OCI-LY7 (cell line): ENCODE data around the gene KCNMA1. TPM values are rescaled to one million over a fixed set of nuclear protein-coding genes. Genes with fewer than 3 reads are reported as not detected.

ENCODE experiments used
- BruUV-seq: library from RNA; stranded (reverse); fragments of 400-500 nt; replicated peaks from 2 replicates; lab custom pipeline; 2021; lab: Mats Ljungman, UMichigan
- CTCF ChIA-PET: fragments of 300-600 bp; sonication (Branson Sonifier 250); formaldehyde crosslinking; loops from one replicate; lab custom pipeline; 2022; ENCODE audit warnings: antibody characterized with exemption; ENCODE audit not compliant: unreplicated experiment; lab: Charles Lee
- POLR2A ChIA-PET: fragments of 300-600 bp; sonication (Branson Sonifier 250); formaldehyde crosslinking; loops from one replicate; lab custom pipeline; 2022; ENCODE audit warnings: antibody characterized with exemption; lab: Charles Lee
- DNase-seq: peaks from one replicate; pipeline ENCODE4 v3.0.0-alpha.2; 2015; ENCODE audit warnings: low spot score
- H2AFZ ChIP-seq: fragments of 200-600 bp; sonication (generic), shearing (Covaris generic); 2 replicates; pipeline ENCODE4 v1.6.1; 2014; ENCODE audit warnings: mild to moderate bottlenecking, antibody characterized with exemption, low read length, moderate library complexity
- H3K27ac ChIP-seq: fragments of 200-600 bp; sonication (generic); 2 replicates; pipeline ENCODE4 v1.5.1; 2014; ENCODE audit warnings: mixed run types, low read depth, mild to moderate bottlenecking, moderate library complexity, low read length, inconsistent platforms; ENCODE audit not compliant: poor library complexity, severe bottlenecking
- H3K36me3 ChIP-seq: fragments of 200-600 bp; sonication (generic); 2 replicates; pipeline ENCODE4 v1.6.1; 2014; ENCODE audit warnings: mild to moderate bottlenecking, antibody characterized with exemption, low read length, moderate library complexity, mixed read lengths; ENCODE audit not compliant: insufficient read depth
- H3K4me1 ChIP-seq: fragments of 200-600 bp; sonication (generic); 2 replicates; pipeline ENCODE4 v1.5.1; 2014; ENCODE audit warnings: mild to moderate bottlenecking, low read length; ENCODE audit not compliant: insufficient read depth, poor library complexity, severe bottlenecking
- H3K4me2 ChIP-seq: fragments of 200-600 bp; sonication (generic); 2 replicates; pipeline ENCODE4 v1.6.1; 2014; ENCODE audit warnings: mild to moderate bottlenecking, low read length
- H3K4me3 ChIP-seq: fragments of 200-600 bp; sonication (generic); 2 replicates; pipeline ENCODE4 v1.5.1; 2014; ENCODE audit warnings: mild to moderate bottlenecking, low read depth, low read length; ENCODE audit not compliant: poor library complexity, severe bottlenecking
- H3K79me2 ChIP-seq: fragments of 200-600 bp; sonication (generic); 2 replicates; pipeline ENCODE4 v1.6.1; 2016; ENCODE audit warnings: low read depth, mild to moderate bottlenecking, low read length, moderate library complexity, mixed read lengths; ENCODE audit not compliant: insufficient read depth
- H3K9me2 ChIP-seq: fragments of 200-600 bp; sonication (generic); 2 replicates; pipeline ENCODE4 v1.6.1; 2016; ENCODE audit warnings: mild to moderate bottlenecking, low read length, mixed read lengths; ENCODE audit not compliant: insufficient read depth
- H3K9me3 ChIP-seq: fragments of 200-600 bp; sonication (generic); 2 replicates; pipeline ENCODE4 v1.6.1; 2014; ENCODE audit warnings: mild to moderate bottlenecking, mixed run types, low read length, mixed read lengths
- H4K20me1 ChIP-seq: fragments of 200-600 bp; sonication (generic); 2 replicates; pipeline ENCODE4 v1.6.1; 2014; ENCODE audit warnings: mild to moderate bottlenecking, antibody characterized with exemption, low read length, moderate library complexity, mixed read lengths; ENCODE audit not compliant: insufficient read depth
- CTCF ChIP-seq: fragments of 200-600 bp; sonication (generic); conservative IDR thresholded peaks from 2 replicates; pipeline ENCODE4 v1.5.1; 2014; ENCODE audit warnings: mild to moderate bottlenecking, antibody characterized with exemption, low read length, moderate library complexity, mixed read lengths
- EZH2phosphoT487 ChIP-seq: fragments of 200-600 bp; sonication (generic); IDR thresholded peaks from 2 replicates; pipeline ENCODE4 v1.6.1; 2018; ENCODE audit warnings: low read depth, borderline replicate concordance, mild to moderate bottlenecking, mixed run types, antibody characterized with exemption, low read length, moderate library complexity, mixed read lengths
- intact Hi-C: fragments of 100-400 bp; cut with micrococcal nuclease; formaldehyde crosslinking; loops from one replicate; pipeline ENCODE4 v1.10.0; 2022; ENCODE audit not compliant: unreplicated experiment
- total RNA-seq, 2 experiments: library from RNA; depleted of rRNA in 1 of 2; stranded (reverse); fragments of >200 nt in 1 of 2; shearing (Covaris generic) in 1 of 2; gene quantifications; 2 replicates each; pipeline ENCODE4 v1.2.3, GENCODE V29; 2014 to 2022

Gene KCNMA1
- total RNA-seq, 2 experiments from 2014 or later, result not detected

GRCh38 chr10:77339166-77339565, 298.4 kb downstream of the KCNMA1 start:
- Histone ChIP-seq H3K9me2 (no peaks in the 10 kb centered on the region), H3K4me3 (no peak overlapping the region)
- no TSS peak for BruUV-seq

GRCh38 chr10:77338143-77338542, 299.5 kb downstream of the KCNMA1 start:
- Histone ChIP-seq H3K79me2 (no peaks in the 10 kb centered on the region), H2AFZ (no peak overlapping the region), H3K4me1 (no peaks in the 10 kb centered on the region), H3K4me2 (no peak overlapping the region), H3K36me3 (no peaks in the 10 kb centered on the region), H3K9me2 (no peaks in the 10 kb centered on the region), H3K27ac (no peak overlapping the region), H3K9me3 (no peaks in the 10 kb centered on the region), H4K20me1 (no peaks in the 10 kb centered on the region), H3K4me3 (no peak overlapping the region)
- DNase-seq, result no peak
- ChIA-PET CTCF (no interaction called here), POLR2A (interaction anchor here (1.6 kb wide), 1 partner anchor 10 kb away, joined by 5 read pairs; no protein-coding TSS in a partner anchor)
- BruUV-seq, result no TSS peak
- intact Hi-C loops, result no loop called here
- no peak for TF ChIP-seq CTCF
- TF ChIP-seq EZH2phosphoT487, result no peak

More at GRCh38 chr10:77339166-77339565, 298.4 kb downstream of the KCNMA1 start:
- CTCF ChIA-PET, result no interaction called here
- no peaks in the 10 kb centered on the region for H4K20me1 ChIP-seq
- no peak overlapping the region for H2AFZ ChIP-seq
- no peaks in the 10 kb centered on the region for H3K79me2 ChIP-seq
- no peak for DNase-seq
- intact Hi-C loops, result no loop called here
- H3K9me3 ChIP-seq, result no peaks in the 10 kb centered on the region
- no peak overlapping the region for H3K4me2 ChIP-seq
- H3K36me3 ChIP-seq, result no peaks in the 10 kb centered on the region
- no peaks in the 10 kb centered on the region for H3K4me1 ChIP-seq
- TF ChIP-seq CTCF (no peak), EZH2phosphoT487 (no peak)
- POLR2A ChIA-PET, result interaction anchor here (1.6 kb wide), 1 partner anchor 9 kb away, joined by 5 read pairs; no protein-coding TSS in a partner anchor
- H3K27ac ChIP-seq, result no peak overlapping the region

- H3K9me3 ChIP-seq, result no peaks in the 10 kb centered on the region
- DNase-seq, result no peak
- no peak overlapping the region for H3K27ac ChIP-seq
- ChIA-PET CTCF (no interaction called here), POLR2A (interaction anchor here (0.6 kb wide), 1 partner anchor 37 kb away, joined by 3 read pairs; no protein-coding TSS in a partner anchor)
- no peaks in the 10 kb centered on the region for H3K9me2 ChIP-seq
- no peak overlapping the region for H3K4me3 ChIP-seq
- no peaks in the 10 kb centered on the region for H3K79me2 ChIP-seq
- no peaks in the 10 kb centered on the region for H3K4me1 ChIP-seq
- intact Hi-C loops, result no loop called here
- no peak for TF ChIP-seq CTCF
- BruUV-seq, result no TSS peak
- no peak overlapping the region for H3K4me2 ChIP-seq
- H4K20me1 ChIP-seq, result no peaks in the 10 kb centered on the region
- H3K36me3 ChIP-seq, result no peaks in the 10 kb centered on the region
- H2AFZ ChIP-seq, result no peak overlapping the region
Measured at GRCh38 chr10:77334501-77334900, 303.1 kb downstream of the KCNMA1 start.
